H54 (cell line): Measurements from ENCODE around the gene JSRP1.
"Not testable (repeated sequence)": the region's sequence is repeated elsewhere in the genome, so short reads cannot be mapped to it uniquely, and the experiment has no call there.

Experiments
- DNase-seq: peaks from one replicate; pipeline ENCODE4 v3.0.0; 2011; ENCODE audit warnings: low spot score, mixed read lengths; ENCODE audit not compliant: insufficient read length
- FAIRE-seq: peaks from 3 replicates; lab custom pipeline; 2011; peaks lifted over from hg19 to GRCh38; lab: Jason Lieb, UNC
- POLR2A ChIP-seq: IDR thresholded peaks from 2 replicates; pipeline ENCODE4 v1.6.1; 2011; ENCODE audit warnings: low read depth, mild to moderate bottlenecking, low read length

JSRP1 gene

DNA sequence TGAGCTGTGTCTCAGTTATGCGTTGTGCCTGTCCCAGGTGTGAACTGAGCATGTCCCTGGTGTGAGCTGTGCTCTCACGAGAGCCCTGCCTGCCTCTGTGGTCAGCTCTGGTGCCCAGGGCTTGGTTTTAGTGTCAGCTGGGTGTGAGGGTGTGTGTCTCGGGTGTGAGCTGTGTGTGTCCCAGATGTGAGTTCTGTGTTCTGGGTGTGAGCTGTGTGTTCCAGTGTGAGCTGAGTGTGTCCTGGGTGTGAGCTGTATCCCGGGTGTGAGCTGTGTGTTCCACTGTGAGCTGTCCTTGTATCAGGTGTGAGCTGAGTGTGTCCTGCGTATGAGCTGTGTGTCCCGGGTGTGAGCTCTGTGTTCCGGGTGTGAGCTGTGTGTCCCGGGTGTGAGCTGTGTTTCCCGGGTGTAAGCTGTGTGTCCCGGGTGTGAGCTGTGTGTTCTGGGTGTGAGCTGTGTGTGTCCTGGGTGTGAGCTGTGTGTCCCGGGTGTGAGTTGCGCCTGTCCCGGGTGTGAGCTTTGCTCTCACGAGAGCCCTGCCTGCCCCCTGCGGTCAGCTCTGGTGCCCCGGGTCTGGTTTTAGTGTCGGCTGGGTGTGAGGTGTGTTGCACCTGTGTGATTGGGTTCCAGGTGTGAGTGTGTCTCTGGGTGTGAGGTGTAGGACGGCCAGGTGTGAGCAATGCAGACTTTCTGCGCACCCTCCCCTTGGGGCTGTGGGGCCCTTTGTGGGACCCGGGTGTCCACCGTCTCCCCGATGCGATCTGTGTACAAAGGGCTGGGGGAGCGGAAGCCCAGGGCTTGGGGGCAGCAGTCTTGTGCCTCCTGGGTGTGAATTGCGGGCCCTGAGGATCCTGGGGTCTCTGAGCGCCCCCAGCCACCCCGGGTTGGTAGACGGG lies 32.8 kb upstream of the JSRP1 start:
- TF ChIP-seq POLR2A = no peak
- FAIRE-seq = no peak

DNA sequence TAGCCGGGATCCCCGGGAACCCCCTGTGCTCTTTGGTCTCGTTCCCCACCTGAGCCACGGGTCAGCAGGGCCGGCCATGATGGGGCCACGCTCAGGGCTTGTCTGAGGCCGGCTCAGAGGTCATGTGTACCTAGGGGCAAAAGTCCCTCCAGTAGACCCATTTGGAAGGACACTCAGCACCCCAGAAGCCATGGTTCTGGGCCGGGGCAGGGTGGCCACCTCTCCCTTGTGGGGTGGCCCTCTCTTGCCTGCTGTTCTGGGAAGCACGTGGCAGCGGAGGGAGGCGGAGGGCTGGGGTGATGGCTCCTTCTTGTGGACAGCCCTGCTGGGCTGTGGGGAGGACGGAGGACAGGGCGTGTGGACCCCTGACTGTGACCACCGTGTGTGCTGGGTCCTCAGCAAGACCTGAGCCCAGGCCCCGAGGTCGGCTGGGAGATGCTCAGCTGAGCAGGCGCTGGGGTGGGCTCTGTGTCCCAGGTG lies 32.2 kb upstream of the JSRP1 start:
- DNase-seq (no peak), FAIRE-seq (no peak)
- TF ChIP-seq POLR2A = no peak

More for the DNA sequence above, 32.8 kb upstream of the JSRP1 start:
- no peak for DNase-seq

DNA sequence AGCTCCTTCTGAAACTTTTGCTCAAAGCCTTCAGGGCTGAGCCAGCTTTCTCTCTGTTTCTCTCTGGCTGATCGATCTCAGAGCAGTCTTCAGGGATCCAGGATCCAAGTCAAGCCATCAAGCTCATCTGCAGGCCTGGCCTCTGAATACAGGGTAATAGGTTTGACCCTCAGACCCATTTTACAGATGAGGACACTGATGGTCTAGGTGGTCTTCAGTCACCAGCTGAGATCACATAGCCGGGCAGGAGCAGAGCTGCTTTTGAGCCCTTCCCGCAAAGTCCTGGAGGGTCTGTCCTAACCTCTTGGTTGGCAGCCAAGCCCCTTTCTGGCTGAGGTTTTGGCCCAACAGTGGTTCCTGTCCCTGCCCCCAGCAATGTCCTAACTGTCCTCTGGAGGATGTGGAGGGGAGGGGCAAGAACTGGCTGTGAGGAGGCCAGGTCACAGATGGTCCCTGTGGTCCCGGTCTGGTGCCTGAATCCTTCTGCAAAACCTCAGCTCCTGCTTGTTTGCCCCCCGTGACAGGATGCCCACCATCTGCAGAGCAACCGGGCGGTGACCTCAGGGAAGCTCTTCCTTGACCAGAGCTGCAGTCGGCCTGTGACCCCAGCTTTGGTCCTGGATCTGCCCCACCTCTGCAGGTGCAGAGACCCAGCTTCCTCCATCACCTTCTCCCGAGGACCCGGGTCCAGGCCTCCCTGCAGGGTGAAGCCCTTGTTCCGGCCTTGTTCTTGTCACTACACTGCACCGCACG lies 31.5 kb upstream of the JSRP1 start:
- DNase-seq (no peak), FAIRE-seq (no peak)
- no peak for TF ChIP-seq POLR2A

DNA sequence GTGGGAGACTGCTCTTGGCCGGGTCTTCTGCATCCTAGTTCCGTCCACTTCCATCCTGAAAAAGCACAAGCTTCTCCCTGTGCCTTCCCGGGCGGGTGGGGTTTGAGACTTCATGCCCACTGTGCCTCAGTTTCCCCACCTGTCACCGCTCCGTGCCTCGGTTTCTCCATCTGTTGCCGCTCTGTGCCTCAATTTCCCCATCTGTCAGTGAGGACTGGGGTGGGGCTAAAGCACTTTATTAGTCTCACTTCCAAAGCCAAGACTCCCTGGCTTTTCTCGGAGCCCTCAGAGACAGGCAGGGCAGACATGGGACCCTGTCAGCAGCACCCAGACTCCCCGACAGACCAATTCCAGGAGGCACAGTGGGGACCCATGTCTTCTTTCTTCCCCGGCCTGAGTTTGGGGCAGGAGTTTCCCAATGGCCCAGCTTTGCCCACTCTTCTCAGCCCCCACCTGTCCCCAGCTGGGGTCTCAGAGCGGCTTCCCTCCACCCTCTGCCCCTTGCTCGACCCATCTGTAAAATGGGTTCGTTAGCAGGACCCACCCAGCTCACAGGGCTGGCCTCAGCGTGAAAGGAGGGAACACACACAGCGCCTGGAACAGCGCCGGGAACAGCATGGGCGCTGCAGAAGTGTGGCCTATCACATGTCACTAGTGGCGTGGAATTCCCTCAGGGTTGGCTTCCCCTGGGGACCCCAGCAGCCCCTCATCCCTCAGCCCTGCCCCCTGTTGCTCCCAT lies 30.4 kb upstream of the JSRP1 start:
- FAIRE-seq (no peak), DNase-seq (no peak)
- no peak for TF ChIP-seq POLR2A

DNA sequence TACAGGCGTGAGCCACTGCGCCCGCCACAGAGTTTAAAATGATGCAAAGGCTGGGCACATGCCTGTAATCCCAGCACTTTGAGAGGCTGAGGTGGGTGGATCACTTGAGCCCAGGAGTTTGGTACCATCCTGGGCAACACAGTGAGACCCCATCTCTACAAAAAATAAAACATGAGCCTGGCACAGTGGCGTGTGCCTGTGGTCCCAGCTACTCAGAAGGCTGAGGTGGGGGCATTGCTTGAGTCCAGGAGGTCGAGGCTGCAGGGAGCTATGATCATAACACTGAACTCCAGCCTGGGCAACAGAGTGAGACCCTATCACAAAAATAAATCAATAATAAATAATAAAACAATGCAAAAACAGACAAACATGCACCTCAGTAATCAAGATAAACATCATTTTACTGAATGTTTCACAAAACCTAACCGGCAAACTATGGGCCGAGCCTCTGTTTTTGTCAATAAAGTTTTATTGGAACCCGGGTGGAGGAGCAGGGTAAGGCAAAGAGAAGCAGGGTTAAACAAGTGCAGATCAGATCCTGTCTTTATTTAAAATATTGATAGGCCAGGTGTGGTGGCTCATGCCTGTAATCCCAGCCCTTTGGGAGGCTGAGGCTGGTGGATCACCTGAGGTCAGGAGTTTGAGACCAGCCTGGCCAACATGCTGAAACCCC lies 27.8 kb upstream of the JSRP1 start:
- FAIRE-seq (no peak), DNase-seq (no peak)
- TF ChIP-seq POLR2A = no peak

DNA sequence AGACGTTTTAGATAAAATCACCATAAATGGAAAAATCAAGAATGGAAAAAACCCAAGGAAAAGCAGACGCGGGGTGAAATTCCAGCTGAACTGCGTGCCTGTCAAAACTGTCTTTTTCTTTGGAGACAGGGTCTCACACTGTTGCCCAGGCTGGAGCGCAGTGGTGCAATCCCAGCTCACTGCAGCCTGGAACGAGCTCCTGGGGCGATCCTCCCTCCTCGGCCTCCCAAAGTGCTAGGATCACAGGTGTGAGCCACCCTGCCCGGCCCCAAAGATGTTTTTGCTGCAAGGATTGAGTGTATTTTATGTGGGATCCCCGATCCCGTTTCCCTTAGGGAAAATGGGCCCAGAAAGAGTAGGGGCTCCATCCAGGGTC lies 26.6 kb upstream of the JSRP1 start:
- FAIRE-seq (no peak), DNase-seq (no peak)
- no peak for TF ChIP-seq POLR2A

DNA sequence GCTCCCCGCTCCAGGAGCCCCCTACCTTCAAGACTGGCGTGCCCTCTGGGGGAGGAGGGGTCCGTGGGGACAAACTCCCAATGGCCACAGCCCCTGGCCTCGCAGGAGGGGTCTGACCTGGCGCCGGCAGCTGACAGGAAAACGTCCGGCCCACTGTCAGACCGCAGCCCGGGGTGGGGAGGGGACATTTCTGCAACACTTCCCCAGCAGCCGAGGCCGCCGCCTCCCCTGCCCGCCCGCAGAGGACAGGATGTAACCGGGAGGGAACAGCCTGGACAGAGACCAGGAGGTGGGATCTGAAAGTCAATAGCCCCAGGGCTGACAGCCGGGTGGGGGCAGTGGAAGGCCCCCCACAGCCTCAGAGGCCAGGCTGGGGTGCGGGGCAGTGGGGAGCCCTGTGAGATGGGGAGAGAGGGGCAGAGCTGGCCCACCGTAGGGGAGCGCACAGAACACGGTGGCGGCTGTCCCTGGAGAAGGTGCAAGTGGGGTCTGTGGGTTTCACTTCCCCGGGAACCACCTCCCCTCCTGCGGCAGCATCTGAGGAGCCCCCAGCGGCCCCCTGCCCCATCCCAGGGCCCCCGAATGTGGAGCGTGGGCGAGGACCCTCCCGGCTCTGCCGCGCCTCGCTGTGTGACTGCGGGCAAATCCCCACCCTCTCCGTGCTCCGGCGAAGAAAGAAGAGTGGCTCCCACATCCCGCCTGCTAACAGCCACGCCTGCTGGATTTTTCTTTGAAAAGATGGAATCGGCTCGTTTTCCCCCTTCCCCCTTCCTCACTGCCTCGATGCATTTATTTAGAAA lies 26.0 kb upstream of the JSRP1 start, which contains the start of gene PEAK3:
Gene PEAK3, minus strand, starts transcription at position 114 of the 800 bp plus-strand sequence. CDS start 1,244 bp downstream, outside the sequence.
- DNase-seq (no peak), FAIRE-seq (no peak)

DNA sequence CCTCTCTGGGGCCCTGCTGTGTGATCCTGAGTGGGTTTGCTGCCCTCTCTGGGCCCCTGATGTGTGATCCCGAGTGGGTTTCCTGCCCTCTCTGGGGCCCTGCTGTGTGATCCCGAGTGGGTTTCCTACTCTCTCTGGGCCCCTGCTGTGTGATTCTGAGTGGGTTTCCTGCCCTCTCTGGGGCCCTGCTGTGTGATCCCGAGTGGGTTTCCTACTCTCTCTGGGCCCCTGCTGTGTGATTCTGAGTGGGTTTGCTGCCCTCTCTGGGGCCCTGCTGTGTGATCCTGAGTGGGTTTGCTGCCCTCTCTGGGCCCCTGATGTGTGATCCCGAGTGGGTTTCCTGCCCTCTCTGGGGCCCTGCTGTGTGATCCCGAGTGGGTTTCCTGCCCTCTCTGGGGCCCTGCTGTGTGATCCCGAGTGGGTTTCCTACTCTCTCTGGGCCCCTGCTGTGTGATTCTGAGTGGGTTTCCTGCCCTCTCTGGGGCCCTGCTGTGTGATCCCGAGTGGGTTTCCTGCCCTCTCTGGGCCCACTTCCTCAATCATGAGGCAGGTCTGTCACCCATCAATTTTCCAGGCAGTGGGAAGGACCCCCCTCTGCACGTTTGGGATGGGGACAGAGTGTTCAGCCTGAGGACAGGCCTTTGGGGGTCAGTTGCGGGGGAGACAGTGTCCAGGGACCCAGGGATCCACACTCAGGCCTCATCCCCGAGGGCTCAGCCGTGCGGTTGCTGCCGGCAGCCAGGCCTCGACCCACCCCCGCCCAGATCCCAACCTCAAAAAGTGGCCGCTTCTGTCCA lies 25.2 kb upstream of the JSRP1 start:
- not testable (repeated sequence) for DNase-seq, FAIRE-seq

More for the DNA sequence above, 26.0 kb upstream of the JSRP1 start, which contains the start of gene PEAK3:
- TF ChIP-seq POLR2A = peak; percentile 20; the same call in 1 of the 2 replicates

DNA sequence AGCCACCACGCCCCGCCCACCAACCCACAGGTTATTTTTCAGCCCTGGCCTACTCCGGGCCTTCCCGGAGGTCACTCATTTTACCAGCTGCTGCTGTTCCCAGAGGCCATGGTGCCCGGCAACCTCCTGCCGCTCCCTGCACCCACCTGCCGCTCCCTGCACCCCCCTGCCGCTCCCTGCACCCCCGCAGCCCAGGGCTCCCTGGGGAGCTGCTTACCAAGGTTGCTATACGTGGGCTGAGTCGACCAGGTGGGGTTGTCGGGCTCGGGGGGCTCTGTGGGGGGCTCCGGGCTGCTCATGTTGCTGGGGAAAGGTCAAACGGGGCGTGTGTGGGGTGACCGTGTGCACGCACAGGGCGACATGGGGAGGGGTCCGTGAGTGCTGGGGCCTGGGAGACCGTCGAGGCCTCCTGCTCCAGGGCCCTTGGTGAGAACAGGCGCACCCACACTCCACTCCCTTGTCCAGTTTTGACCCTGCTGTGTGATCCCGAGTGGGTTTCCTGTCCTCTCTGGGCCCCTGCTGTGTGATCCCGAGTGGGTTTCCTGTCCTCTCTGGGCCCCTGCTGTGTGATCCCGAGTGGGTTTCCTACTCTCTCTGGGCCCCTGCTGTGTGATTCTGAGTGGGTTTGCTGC lies 24.5 kb upstream of the JSRP1 start:
- no peak for TF ChIP-seq POLR2A
- FAIRE-seq (no peak), DNase-seq (no peak)

DNA sequence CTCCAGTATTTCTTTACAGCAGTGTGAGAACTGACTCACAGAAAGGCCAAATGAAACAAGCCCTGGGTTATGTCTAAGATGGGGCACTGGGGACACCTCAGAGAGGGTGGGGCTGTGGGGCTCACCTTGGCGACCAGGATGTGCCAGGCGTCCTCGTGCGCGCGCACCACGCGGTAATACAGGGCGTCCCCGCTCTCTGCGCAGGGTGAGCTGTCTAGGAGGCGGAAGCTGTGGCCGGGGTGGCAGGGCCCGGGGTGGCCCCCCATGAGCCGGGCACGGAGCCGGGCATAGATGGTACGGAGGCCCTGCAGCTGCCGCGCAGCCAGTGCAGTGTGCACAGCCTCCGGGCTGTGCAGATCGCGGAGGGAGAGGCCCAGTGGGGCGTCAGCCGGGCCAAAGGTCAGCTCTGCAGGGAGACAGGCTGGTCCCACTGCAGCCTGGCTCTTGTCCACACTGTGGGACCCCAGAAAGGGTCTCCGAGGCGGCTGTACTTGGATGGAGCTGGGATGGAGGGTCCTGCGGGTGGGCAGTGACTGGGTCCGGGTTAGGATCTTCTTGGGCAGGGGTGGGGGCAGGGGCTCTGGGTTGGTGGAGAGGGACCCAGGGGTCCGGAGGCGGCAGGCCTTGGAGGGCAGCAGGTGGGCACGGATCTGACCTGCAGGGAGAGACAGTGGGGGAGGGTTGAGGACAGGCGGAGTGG lies 22.4 kb upstream of the JSRP1 start:
- TF ChIP-seq POLR2A = no peak
- no peak for FAIRE-seq
- no peak for DNase-seq

DNA sequence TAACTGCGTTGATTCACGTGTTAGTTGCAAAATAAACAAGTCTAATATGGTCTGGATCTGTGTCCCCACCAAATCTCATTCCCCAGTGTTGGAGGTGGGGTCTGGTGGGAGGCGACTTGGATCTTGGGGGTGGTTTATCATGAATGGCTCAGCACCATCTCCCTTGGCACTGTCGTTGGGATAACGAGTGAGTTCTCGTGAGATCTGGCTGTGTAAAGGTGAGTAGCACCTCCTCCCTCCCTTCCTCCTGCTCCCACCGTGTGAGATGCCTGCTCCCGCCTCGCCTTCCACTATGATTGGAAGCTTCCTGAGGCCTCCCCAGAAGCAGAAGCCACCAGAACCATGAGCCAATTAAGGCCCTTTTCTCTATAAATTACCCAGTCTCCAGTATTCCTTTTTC lies 20.9 kb upstream of the JSRP1 start:
- TF ChIP-seq POLR2A = no peak
- FAIRE-seq (no peak), DNase-seq (no peak)
